Caki2 (cell line): ENCODE results near the gene DAPL1. TPM values are rescaled to one million over a fixed set of nuclear protein-coding genes. Genes with fewer than 3 reads are reported as not detected.
"Not testable (repeated sequence)": the region's sequence is repeated elsewhere in the genome, so short reads cannot be mapped to it uniquely, and the experiment has no call there.

Experiments used
- DNase-seq: peaks from one replicate; pipeline ENCODE4 v3.0.0-alpha.2; 2015; ENCODE audit warnings: low read depth
- in situ Hi-C: cut with HindIII; loops from 2 replicates; pipeline ENCODE4 v1.10.0; 2016; ENCODE audit warnings: low sequenced_read_pairs, low pct_unique_long_range_greater_than_20kb, mixed read lengths
- total RNA-seq: library from RNA; depleted of rRNA; stranded (reverse); fragments of >200 nt; shearing (Covaris generic); gene quantifications from 2 replicates; pipeline ENCODE4 v1.2.3, GENCODE V29; 2014; ENCODE audit warnings: low replicate concordance

The DAPL1 gene
- total RNA-seq, 1 experiment from 2014 or later, result not detected

DNA sequence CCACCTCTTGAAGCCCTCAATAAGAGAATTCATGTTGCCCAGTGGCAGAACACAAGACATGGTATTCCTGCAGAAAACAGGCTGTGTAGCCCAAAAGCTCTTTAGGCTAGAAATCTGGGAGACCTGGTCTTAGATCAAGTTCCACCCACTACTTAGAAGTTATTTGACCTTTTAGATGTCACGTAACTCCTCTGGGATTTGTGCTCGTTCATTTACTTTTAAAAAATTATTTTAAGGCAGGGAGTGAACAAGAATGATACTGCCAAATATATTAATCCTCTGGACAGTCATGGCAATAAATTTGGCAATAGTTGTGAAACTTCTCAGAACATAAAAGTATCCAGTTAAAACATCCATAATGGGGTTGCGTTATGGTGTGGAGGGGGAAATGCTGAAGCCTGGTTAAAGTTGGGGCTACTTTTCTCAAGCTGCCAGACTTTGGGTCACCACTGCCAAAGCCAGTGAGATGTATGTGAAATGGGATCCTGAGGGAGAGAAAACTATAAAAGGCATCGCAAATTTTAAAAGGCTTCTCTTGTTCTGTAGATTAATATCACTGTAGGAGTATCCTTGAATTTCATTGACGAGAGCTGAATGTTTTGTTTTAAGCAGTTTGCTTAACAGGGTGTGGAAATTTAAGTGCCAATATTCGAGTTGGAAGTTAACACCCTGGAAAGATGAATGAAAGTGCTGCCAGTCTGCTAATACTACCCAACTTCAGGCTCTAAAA lies 15.8 kb downstream of the DAPL1 start:
- in situ Hi-C loops, result no loop called here

DNA sequence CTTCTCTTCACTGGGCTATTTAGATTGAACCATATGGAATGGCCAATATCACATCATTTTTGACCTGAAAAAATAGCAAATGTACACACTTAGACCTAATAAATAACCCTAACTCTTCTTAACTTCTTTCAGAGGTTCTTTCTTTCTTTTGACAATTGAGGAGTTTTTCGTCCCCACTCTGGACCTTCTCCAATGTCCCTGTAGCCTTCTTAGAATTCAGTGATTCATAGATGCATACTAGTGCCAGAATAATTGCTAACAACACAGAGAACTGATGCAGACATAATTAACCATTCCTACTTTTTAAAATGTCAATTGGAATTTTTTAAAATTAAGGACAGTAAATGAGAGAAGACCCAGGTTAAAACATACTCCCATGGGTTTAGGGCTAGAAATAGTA lies 20.0 kb downstream of the DAPL1 start:
- in situ Hi-C loops, result no loop called here
- no peak for DNase-seq

More for the DNA sequence above, 15.8 kb downstream of the DAPL1 start:
- no peak for DNase-seq

GRCh38 chr2:158815658-158816057 lies 20.5 kb downstream of the DAPL1 start:
- no peak for DNase-seq
- in situ Hi-C loops, result no loop called here

DNA sequence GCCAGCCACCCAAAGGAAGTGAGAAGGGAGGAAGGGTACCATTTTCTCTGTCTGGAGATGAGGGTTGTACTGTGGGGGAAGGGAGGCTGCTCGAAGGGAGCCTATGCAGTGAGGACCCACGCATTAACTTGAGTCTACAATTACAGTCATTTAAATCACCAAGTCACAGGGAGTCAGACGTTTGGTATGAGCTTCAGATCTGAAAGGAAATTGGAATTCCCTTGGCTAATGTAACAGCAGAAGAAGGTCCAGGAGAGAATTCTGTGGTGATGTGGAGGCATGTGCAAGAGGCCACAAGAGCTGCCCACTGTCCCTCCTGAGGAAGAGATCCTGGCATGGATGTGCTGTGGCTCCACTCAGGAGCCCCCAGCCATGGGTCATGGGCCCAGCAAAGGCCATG lies 22.5 kb downstream of the DAPL1 start:
- in situ Hi-C loops, result no loop called here

DNA sequence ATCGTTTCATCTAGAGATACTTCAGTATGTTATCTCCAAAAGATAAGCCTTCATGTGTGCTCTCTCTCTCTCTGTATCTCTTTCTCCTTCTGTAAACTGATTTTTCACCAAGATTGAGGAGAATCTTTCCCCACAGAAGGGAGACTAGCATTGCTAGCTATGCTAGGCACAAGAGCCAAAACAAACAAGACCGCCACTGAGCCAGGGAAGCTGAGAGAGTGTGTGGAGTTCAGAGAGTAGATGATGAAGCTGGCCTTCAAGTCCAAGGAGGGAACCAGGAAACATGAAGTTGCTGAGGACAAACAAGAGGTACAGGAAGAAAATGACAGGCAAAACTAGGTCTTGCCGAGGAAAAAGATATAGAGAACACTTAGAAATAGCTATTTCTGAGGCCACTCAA lies 23.4 kb downstream of the DAPL1 start:
- DNase-seq, result no peak
- in situ Hi-C loops, result no loop called here

More for the DNA sequence above, 22.5 kb downstream of the DAPL1 start:
- no peak for DNase-seq

DNA sequence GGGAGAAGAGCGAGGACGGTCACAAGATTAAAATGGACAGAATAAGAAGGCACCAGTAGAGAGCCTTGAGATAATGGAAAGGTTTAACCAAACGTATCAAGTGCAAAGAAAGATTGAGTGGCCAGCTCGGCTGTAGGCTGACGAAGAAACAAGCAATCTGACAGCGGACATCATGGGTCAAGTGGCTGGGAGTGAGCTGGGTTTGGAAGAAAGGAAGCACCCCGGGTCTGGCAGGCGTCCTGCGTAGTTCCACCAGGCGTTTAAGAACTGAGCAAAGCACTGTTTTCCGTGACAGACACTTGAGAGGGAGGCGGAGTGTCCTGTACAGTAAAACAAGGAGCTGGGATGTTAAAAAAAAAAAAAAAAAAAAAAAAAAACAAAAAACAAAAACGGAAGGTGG lies 27.1 kb downstream of the DAPL1 start:
- in situ Hi-C loops, result no loop called here
- DNase-seq, result no peak

GRCh38 chr2:158823486-158824237 lies 28.5 kb downstream of the DAPL1 start:
- no peak for DNase-seq
- in situ Hi-C loops, result no loop called here

DNA sequence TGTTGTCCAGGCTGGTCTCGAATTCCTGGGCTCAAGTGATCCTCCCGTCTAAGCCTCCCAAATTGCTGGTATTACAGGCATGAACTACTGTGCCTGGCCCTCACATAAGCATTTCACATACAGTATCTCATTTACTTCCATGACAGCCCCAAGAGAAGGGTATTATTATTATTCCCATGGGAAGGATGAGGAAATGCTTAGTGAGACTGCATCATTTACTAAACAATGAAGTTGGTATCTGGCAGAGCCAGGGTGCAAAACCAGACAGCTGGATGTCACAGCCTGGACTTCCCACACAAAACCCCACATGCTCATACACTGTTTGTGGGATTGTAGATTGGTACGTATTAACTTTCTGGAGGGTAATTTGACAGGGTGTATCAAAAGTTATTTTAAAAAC lies 29.9 kb downstream of the DAPL1 start:
- in situ Hi-C loops, result no loop called here
- no peak for DNase-seq

- in situ Hi-C loops, result no loop called here
- no peak for DNase-seq
These were observed 31.8 kb downstream of the DAPL1 start for GRCh38 chr2:158826965-158827364.

DNA sequence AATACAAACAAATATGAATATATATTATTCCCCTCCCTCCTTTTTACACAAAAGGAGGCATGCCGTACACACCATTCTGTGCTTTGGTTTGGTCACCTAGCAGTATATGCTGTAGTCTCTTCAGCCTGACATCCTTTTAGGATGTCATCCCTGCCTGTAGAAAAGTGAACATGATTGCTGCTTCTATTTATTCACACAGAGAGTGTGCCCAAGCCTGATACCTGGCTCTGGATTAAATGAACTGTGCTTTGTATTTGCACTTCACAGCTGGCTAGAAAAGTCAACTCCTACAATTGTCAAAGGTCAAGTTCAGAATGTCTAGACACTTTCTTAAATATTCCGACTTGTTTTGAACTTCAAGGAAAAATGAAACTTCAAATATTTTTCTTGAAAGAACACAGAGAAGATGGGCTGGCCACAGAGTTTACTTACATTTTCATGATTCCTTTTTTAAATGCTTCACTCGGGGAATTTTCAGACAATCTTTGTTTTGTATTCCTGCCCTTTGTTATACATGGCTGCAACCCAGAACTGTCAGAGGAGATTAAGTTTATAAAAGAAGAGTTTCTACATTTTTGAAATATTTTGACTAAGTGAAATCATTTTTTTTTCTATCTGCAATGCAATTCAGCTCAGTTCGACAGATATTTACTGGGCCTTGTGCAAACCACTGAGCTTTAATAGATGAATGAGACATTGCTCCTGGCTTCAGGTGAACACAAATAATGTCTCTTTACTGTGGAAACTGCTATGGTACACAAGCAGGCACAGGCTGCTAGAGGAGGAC lies 33.5 kb downstream of the DAPL1 start:
- in situ Hi-C loops, result no loop called here

GRCh38 chr2:158829167-158829566 lies 34.0 kb downstream of the DAPL1 start:
- in situ Hi-C loops, result no loop called here
- DNase-seq, result no peak

More for the DNA sequence above, 33.5 kb downstream of the DAPL1 start:
- peak; percentile 46 for DNase-seq

- in situ Hi-C loops, result no loop called here
These were observed 35.1 kb downstream of the DAPL1 start for GRCh38 chr2:158830201-158830600.

GRCh38 chr2:158835431-158835830 lies 40.3 kb downstream of the DAPL1 start:
- DNase-seq, result no peak
- in situ Hi-C loops, result no loop called here

More at GRCh38 chr2:158830201-158830600, 35.1 kb downstream of the DAPL1 start:
- DNase-seq, result no peak

DNA sequence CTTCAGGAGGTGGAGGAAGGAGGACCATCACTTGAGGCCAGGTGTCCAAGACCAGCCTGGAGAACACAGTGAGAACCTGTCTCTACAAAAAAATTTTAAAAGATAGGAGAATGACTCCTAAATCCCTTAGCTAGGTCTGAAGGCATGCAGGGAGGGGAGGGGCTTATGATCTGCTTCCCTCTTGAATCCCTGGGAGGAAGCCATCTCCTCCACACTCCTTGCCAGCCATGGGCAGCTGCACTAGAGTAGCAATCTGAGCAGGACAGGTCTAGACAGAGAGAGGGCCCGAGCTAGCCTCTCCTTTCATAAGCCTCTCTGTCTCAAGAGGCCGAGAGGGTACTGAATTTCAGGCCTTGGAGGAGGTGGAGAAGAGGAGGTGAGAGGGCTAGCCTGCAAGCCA lies 42.5 kb downstream of the DAPL1 start:
- in situ Hi-C loops, result no loop called here
- no peak for DNase-seq

GRCh38 chr2:158841850-158842249 lies 46.7 kb downstream of the DAPL1 start:
- in situ Hi-C loops, result no loop called here
- peak; percentile 35 for DNase-seq

DNA sequence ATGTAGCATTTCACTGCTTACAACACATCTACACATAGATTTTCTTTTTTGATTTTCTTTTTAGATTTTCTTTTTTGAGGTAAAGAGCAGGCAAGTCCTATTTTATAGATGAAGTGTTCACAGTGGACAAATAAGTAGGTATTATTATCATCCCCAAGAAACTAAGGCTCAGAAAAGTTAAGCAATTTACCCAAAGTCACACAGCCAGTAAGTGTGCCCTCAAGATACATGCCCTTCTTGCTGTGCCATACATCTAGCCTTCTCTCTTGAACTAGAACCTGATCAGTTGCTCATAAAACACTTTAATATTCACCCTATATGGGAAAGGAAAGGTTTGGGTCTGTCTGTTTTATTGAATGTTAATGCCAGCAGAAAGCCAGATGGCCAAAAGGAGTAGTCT lies 50.3 kb downstream of the DAPL1 start:
- no peak for DNase-seq
- in situ Hi-C loops, result no loop called here

- in situ Hi-C loops, result no loop called here
These were observed 50.7 kb downstream of the DAPL1 start for GRCh38 chr2:158845859-158846258.

DNA sequence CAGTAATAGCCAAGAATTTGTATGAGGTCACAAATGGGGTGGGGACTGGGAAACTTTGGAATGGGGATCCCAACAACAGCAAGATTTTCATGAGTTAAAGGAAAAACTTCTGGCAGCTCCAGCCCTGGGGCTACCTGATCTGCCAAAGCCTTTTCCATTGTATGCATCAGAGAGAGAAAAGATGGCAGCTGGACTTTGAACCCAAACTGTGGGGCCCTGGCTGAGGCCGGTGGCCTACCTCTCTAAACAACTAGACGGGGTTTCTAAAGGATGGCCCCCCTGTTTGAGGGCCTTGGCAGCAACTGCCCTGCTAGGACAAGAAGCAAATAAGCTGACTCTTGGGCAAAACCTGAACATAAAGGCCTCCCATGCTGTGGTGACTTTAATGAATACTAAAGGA lies 52.4 kb downstream of the DAPL1 start:
- in situ Hi-C loops, DNase-seq: not testable (repeated sequence)

More at GRCh38 chr2:158845859-158846258, 50.7 kb downstream of the DAPL1 start:
- DNase-seq, result no peak
